SK-N-SH (cell line): ENCODE results near the gene COQ5. TPM values are rescaled to one million over a fixed set of nuclear protein-coding genes. Genes with fewer than 3 reads are reported as not detected.

Experiments used
- CTCF ChIA-PET: fragments of 300-600, 350-600 bp; formaldehyde crosslinking; extraction: SDS; loops from one replicate; lab custom pipeline; 2021; lab: Yijun Ruan, JAX
- POLR2A ChIA-PET: fragments of 350-600 bp; sonication (Branson Sonifier 250); formaldehyde crosslinking; extraction: SDS; loops from one replicate; lab custom pipeline; 2020; ENCODE audit warnings: antibody characterized with exemption, inconsistent platforms; lab: Yijun Ruan, JAX
- DNase-seq: peaks from one replicate; pipeline ENCODE4 v3.0.0; 2012
- H2AFZ ChIP-seq: fragments of 200-600 bp; sonication (generic); 2 replicates; pipeline ENCODE4 v1.8.1; 2016; ENCODE audit warnings: antibody characterized with exemption, mild to moderate bottlenecking, low read depth
- H3F3A ChIP-seq: fragments of 200-600 bp; sonication (generic); replicated peaks from 2 replicates; pipeline ENCODE3; 2016; ENCODE audit warnings: antibody characterized with exemption, mild to moderate bottlenecking; ENCODE audit not compliant: insufficient read depth
- H3K27ac ChIP-seq, 2 experiments: fragments of 200-500 bp in 1 of 2; fragments of 200-600 bp in 1 of 2; sonication (Bioruptor generic) in 1 of 2; sonication (generic), shearing (Covaris generic) in 1 of 2; 2 replicates each; pipeline versions ENCODE4 v1.5.1 to v1.6.1; 2014 to 2016; ENCODE audit warnings: low read depth in 2 of 2, inconsistent platforms in 1 of 2, low read length in 1 of 2, mild to moderate bottlenecking in 1 of 2, mixed read lengths in 1 of 2
- H3K27me3 ChIP-seq: fragments of 200-600 bp; sonication (generic), shearing (Covaris generic); 2 replicates; pipeline ENCODE4 v1.6.1; 2016; ENCODE audit warnings: mixed run types; ENCODE audit not compliant: insufficient read depth
- H3K36me3 ChIP-seq, 2 experiments: fragments of 200-500 bp in 1 of 2; fragments of 200-600 bp in 1 of 2; sonication (Bioruptor generic) in 1 of 2; sonication (generic) in 1 of 2; replicated peaks in 1 of 2; 2 replicates each; pipeline versions ENCODE3 to v1.5.1; 2014 to 2016; ENCODE audit warnings: low read length in 1 of 2, mild to moderate bottlenecking in 1 of 2; ENCODE audit not compliant: insufficient read depth in 2 of 2, control insufficient read depth in 1 of 2
- H3K4me1 ChIP-seq, 2 experiments: fragments of 200-500 bp in 1 of 2; fragments of 200-600 bp in 1 of 2; sonication (Bioruptor generic) in 1 of 2; sonication (generic), shearing (Covaris generic) in 1 of 2; 2 replicates each; pipeline versions ENCODE4 v1.5.1 to v1.6.1; 2014 to 2016; ENCODE audit warnings: low read depth in 1 of 2, low read length in 1 of 2, mixed run types in 1 of 2; ENCODE audit not compliant: insufficient read depth in 2 of 2, control insufficient read depth in 1 of 2
- H3K4me2 ChIP-seq: fragments of 200-600 bp; sonication (generic), shearing (Covaris generic); 2 replicates; pipeline ENCODE4 v1.6.1; 2017; ENCODE audit warnings: mixed run types
- H3K4me3 ChIP-seq, 2 experiments: fragments of 200-500 bp in 1 of 2; fragments of 200-600 bp in 1 of 2; sonication (Bioruptor generic) in 1 of 2; sonication (generic), shearing (Covaris generic) in 1 of 2; 2 replicates each; pipeline versions ENCODE4 v1.5.1 to v1.8.1; 2014 to 2016; ENCODE audit warnings: low read depth in 2 of 2, inconsistent platforms in 1 of 2, low read length in 1 of 2, mild to moderate bottlenecking in 1 of 2, mixed read lengths in 1 of 2, moderate library complexity in 1 of 2
- H3K79me2 ChIP-seq: fragments of 200-600 bp; sonication (generic); 2 replicates; pipeline ENCODE4 v1.8.1; 2017; ENCODE audit warnings: mild to moderate bottlenecking; ENCODE audit not compliant: insufficient read depth
- H3K9ac ChIP-seq: fragments of 200-600 bp; sonication (generic); 2 replicates; pipeline ENCODE4 v1.6.1; 2017; ENCODE audit warnings: mixed run types
- H3K9me2 ChIP-seq: fragments of 200-600 bp; sonication (generic); 2 replicates; pipeline ENCODE4 v1.6.1; 2017; ENCODE audit warnings: mixed run types
- H3K9me3 ChIP-seq: fragments of 200-600 bp; sonication (generic); 2 replicates; pipeline ENCODE4 v1.6.1; 2017; ENCODE audit warnings: mixed run types, mild to moderate bottlenecking, moderate library complexity
- H4K20me1 ChIP-seq: fragments of 200-600 bp; sonication (generic); 2 replicates; pipeline ENCODE4 v1.6.1; 2017; ENCODE audit warnings: mild to moderate bottlenecking, mixed run types; ENCODE audit not compliant: insufficient read depth
- CHD2 ChIP-seq: fragments of 150-350 bp; IDR thresholded peaks from 2 replicates; pipeline ENCODE4 v1.6.1; 2018; ENCODE audit warnings: low read length; ENCODE audit not compliant: partially characterized antibody
- ELF1 ChIP-seq: IDR thresholded peaks from 2 replicates; pipeline ENCODE4 v1.4.0; 2012
- EP300 ChIP-seq, 2 experiments: IDR thresholded peaks; 2 replicates each; pipeline versions ENCODE4 v1.4.0 to v1.6.1; 2012; ENCODE audit warnings: borderline replicate concordance in 1 of 2, low read depth in 1 of 2, low read length in 1 of 2
- FOSL2 ChIP-seq: IDR thresholded peaks from 2 replicates; pipeline ENCODE4 v1.4.0; 2012; ENCODE audit warnings: low read depth, mild to moderate bottlenecking, moderate library complexity, borderline replicate concordance
- FOXJ3 ChIP-seq: sonication (generic); formaldehyde crosslinking; IDR thresholded peaks from 2 replicates; pipeline ENCODE4 v1.5.1; 2020; ENCODE audit warnings: mild to moderate bottlenecking, missing genetic modification reagents
- FOXM1 ChIP-seq: IDR thresholded peaks from 2 replicates; pipeline ENCODE4 v1.4.0; 2012; ENCODE audit warnings: low read depth, mild to moderate bottlenecking
- GABPA ChIP-seq: IDR thresholded peaks from 2 replicates; pipeline ENCODE4 v1.4.0; 2012; ENCODE audit warnings: low read depth, mild to moderate bottlenecking
- IRF3 ChIP-seq: fragments of 150-350 bp; IDR thresholded peaks from 2 replicates; pipeline ENCODE4 v1.6.1; 2016; ENCODE audit warnings: mild to moderate bottlenecking, low read depth, low read length
- JUND ChIP-seq: IDR thresholded peaks from 2 replicates; pipeline ENCODE4 v1.4.0; 2012
- MAX ChIP-seq: IDR thresholded peaks from 2 replicates; pipeline ENCODE4 v1.4.0; 2012; ENCODE audit warnings: low read depth
- MEF2A ChIP-seq: IDR thresholded peaks from 2 replicates; pipeline ENCODE4 v1.4.0; 2012; ENCODE audit warnings: low read depth, borderline replicate concordance
- NFIC ChIP-seq: IDR thresholded peaks from 2 replicates; pipeline ENCODE4 v1.4.0; 2012; ENCODE audit warnings: borderline replicate concordance
- NRF1 ChIP-seq: IDR thresholded peaks from 2 replicates; pipeline ENCODE4 v1.6.1; 2012; ENCODE audit warnings: low read depth, mild to moderate bottlenecking, low read length
- POLR2AphosphoS5 ChIP-seq: IDR thresholded peaks from 2 replicates; pipeline ENCODE4 v1.6.1; 2012; ENCODE audit warnings: low read depth, low read length
- RAD21 ChIP-seq: IDR thresholded peaks from 2 replicates; pipeline ENCODE4 v1.6.1; 2012; ENCODE audit warnings: mild to moderate bottlenecking, low read length
- RCOR1 ChIP-seq: fragments of 150-350 bp; IDR thresholded peaks from 2 replicates; pipeline ENCODE4 v1.6.1; 2017; ENCODE audit warnings: antibody characterized with exemption, low read length
- RXRA ChIP-seq: IDR thresholded peaks from 2 replicates; pipeline ENCODE4 v1.4.0; 2012; ENCODE audit warnings: low read depth, mild to moderate bottlenecking, borderline replicate concordance
- TCF12 ChIP-seq: IDR thresholded peaks from 2 replicates; pipeline ENCODE4 v1.4.0; 2012
- TEAD4 ChIP-seq: IDR thresholded peaks from 2 replicates; pipeline ENCODE4 v1.4.0; 2012; ENCODE audit warnings: mild to moderate bottlenecking, borderline replicate concordance; ENCODE audit not compliant: insufficient read depth
- USF1 ChIP-seq: IDR thresholded peaks from 2 replicates; pipeline ENCODE4 v1.4.0; 2012; ENCODE audit warnings: low read depth, borderline replicate concordance
- ZBTB33 ChIP-seq: IDR thresholded peaks from 2 replicates; pipeline ENCODE4 v1.4.0; 2012; ENCODE audit warnings: low read depth, borderline replicate concordance
- WGBS: methylation state at CpG from one replicate; pipeline ENCODE4 v1.1.6; 2017; ENCODE audit warnings: low lambda C conversion rate; 5-methylcytosine and 5-hydroxymethylcytosine counted together
- polyA plus RNA-seq, 3 experiments: library from polyadenylated mRNA; depleted of rRNA; stranded (reverse); fragments of >200 nt; gene quantifications; 2 replicates each; pipeline ENCODE4 v1.2.3, GENCODE V29; 2012

Gene COQ5
- polyA plus RNA-seq, 1 of the 3 experiments (the other 2 are of a cell fraction) = 28.0 TPM

- TF ChIP-seq MEF2A (no peak), ELF1 (no peak), RCOR1 (no peak), FOSL2 (no peak)
These were observed 63.2 kb downstream of the COQ5 start (continued) for GRCh38 chr12:120465756-120466155.

GRCh38 chr12:120463712-120464111 is 65.2 kb downstream of the COQ5 start:
- DNase-seq = no peak
- H4K20me1 ChIP-seq = peaks cover 49% of the 10 kb centered on the region
- H2AFZ ChIP-seq = no peak overlapping the region
- peaks cover 37% of the 10 kb centered on the region for H3F3A ChIP-seq
- no peaks in the 10 kb centered on the region for H3K9me2 ChIP-seq
- no peak overlapping the region for H3K4me2 ChIP-seq
- H3K9ac ChIP-seq = no peak overlapping the region
- 91% methylated on average over 5 of the region's 5 CpGs for WGBS
- no peaks in the 10 kb centered on the region for H3K27me3 ChIP-seq
- ChIA-PET CTCF (interaction anchor here (1.2 to 1.4 kb wide), 3 partner anchors 11 to 97 kb away, joined by 3 to 7 read pairs (median 4); no protein-coding TSS in a partner anchor), POLR2A (interaction anchor here (1.2 kb wide), 1 partner anchor 27 kb away, joined by 3 read pairs; no protein-coding TSS in a partner anchor)
- no peak overlapping the region for H3K4me3 ChIP-seq
- H3K4me1 ChIP-seq = peaks cover 0 to 5% of the 10 kb centered on the region in 2 experiments; a peak in 1 of 4 replicates
- no peak overlapping the region for H3K27ac ChIP-seq
- TF ChIP-seq MAX = no peak
- no peak for TF ChIP-seq EP300 (IDR thresholded peaks at IDR 0.05; ENCODE audit: borderline replicate concordance in 1 of 2, low read depth in 1 of 2, low read length in 1 of 2)
- no peak for TF ChIP-seq POLR2AphosphoS5
- peaks cover 64% of the 10 kb centered on the region for H3K79me2 ChIP-seq
- peaks cover 64 to 69% of the 10 kb centered on the region in 2 experiments for H3K36me3 ChIP-seq
- H3K9me3 ChIP-seq = no peaks in the 10 kb centered on the region

- H3K4me1 ChIP-seq = no peaks in the 10 kb centered on the region
- no peak overlapping the region for H2AFZ ChIP-seq
- H3K9me3 ChIP-seq = no peaks in the 10 kb centered on the region
- no peak overlapping the region for H3K4me2 ChIP-seq
- peaks cover 69 to 82% of the 10 kb centered on the region in 2 experiments for H3K36me3 ChIP-seq
- no peaks in the 10 kb centered on the region for H3K27me3 ChIP-seq
- peaks cover 41% of the 10 kb centered on the region for H3F3A ChIP-seq
- no peak overlapping the region for H3K9ac ChIP-seq
- H3K4me3 ChIP-seq = no peak overlapping the region
- peaks cover 48% of the 10 kb centered on the region for H3K79me2 ChIP-seq
- ChIA-PET CTCF (interaction anchor here (1.0 to 1.4 kb wide), 2 partner anchors 9 to 22 kb away, joined by 4 read pairs; no protein-coding TSS in a partner anchor), POLR2A (no interaction called here)
- 86% methylated on average over 3 of the region's 3 CpGs for WGBS
- no peak for DNase-seq
- TF ChIP-seq TCF12 (no peak), USF1 (no peak), RAD21 (no peak), CHD2 (no peak), FOXM1 (no peak), NRF1 (no peak), IRF3 (no peak), FOXJ3 (no peak), TEAD4 (no peak), NFIC (no peak), MAX (no peak), GABPA (no peak), POLR2AphosphoS5 (no peak), EP300 (IDR thresholded peaks at IDR 0.05; ENCODE audit: borderline replicate concordance in 1 of 2, low read depth in 1 of 2, low read length in 1 of 2) (no peak), JUND (no peak), RCOR1 (no peak), RXRA (no peak), ZBTB33 (no peak)
- peaks cover 33% of the 10 kb centered on the region for H4K20me1 ChIP-seq
- H3K27ac ChIP-seq = no peak overlapping the region
- H3K9me2 ChIP-seq = no peaks in the 10 kb centered on the region
These were observed 66.8 kb downstream of the COQ5 start for GRCh38 chr12:120462099-120462640.
